GM19023 (cell line): Measurements from ENCODE around the gene NSD2.

Experiments
- ATAC-seq: cut with Tn5 transposase; IDR thresholded peaks from one replicate; pipeline ENCODE4 v1.9.1; 2021; ENCODE audit warnings: mild to moderate bottlenecking, moderate library complexity; ENCODE audit not compliant: unreplicated experiment

The NSD2 gene

GRCh38 chr4:1939664-1940509, 68.7 kb downstream of the NSD2 start:
- ATAC-seq = no peak

DNA sequence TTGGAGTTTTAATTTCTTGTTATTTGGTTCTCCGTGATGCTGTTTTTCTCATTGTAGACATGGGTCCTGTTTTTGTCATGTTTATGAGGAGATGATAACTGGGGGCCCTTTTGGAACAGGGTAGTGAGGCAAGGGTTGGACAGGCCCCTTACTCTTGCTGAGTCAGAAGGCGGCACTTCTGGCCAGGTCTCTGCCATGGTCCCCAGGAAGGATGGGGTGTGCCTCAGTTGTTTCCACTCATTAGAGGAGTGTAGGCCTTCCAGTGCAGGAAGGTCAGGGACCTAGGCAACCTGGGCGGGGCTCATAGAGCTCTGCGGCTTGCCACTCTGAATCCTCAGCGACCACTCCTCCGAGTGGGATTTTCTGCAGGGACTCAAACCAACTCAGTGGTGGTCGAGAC, 69.4 kb downstream of the NSD2 start:
- ATAC-seq = no peak

- no peak for ATAC-seq
These were observed 72.7 kb downstream of the NSD2 start for GRCh38 chr4:1943928-1944327.

GRCh38 chr4:1945124-1945895, 74.1 kb downstream of the NSD2 start:
- no peak for ATAC-seq

DNA sequence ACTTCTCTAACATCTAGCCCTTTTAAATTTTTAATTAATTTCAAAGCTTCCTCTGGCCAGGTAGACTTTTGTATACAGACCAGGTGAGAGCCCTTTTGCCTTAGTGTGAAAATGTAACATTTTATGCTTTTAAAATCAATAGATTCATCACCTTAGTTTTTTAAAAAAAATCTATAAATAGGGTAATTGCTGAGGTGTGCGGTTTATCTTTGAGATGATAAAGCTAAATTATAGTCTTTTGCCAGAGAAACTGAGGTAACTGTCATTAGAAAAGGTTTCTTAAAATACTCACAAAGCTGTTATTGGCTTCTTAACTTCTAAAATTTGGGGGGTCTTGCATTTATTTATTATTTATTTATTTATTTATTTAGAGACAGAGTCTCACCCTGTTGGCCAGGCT, 74.7 kb downstream of the NSD2 start:
- ATAC-seq = no peak

- ATAC-seq = no peak
These were observed 77.0 kb downstream of the NSD2 start for GRCh38 chr4:1948232-1948631.

- no peak for ATAC-seq
These were observed 77.8 kb downstream of the NSD2 start for GRCh38 chr4:1948892-1949436.

DNA sequence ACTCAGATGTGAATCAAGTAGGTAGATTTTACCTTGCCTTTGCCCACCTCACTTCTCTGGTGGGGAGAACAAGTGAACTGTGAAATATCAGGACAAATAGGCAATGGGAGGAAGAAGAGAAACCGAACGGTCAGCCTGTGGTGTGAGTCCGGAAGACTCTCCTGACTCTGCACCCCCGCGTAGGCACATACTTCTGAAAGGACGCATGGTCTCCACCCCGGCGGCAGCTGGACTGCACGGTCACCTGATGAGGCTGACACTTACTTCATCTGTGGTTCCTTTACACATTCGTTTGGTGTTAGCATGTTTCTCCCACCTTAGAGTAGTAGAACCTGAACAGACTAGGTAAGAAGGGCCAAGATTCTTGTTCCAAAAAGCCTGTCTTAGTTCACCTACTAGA, 79.2 kb downstream of the NSD2 start:
- ATAC-seq = no peak

DNA sequence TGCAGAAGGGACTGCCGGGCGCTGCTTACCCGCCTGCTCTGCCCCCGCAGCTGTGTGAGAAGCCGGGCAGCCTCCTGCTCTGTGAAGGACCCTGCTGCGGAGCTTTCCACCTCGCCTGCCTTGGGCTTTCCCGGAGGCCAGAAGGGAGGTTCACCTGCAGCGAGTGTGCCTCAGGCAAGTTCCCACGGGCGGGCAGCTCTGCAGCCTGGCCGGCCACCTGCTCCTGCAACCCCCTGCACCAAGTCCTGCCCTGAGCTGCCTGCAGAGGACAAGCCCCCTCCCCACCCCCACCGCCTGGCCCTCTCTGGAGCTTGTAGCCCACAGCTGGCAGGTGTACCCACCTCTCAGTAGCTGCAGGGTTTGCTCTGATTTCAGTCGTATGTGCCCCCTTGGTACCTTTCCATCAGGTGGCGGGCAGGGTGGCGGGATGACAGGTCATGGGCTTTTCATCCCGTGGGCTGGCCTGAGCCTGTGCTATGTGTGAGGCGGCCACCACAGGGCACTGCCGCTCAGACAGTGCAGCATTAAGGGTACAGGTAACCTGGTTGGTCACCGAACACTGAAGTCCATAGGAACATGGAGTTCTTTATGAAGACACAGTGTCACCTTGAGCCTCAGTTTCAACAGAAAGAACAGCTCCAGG, 81.0 kb downstream of the NSD2 start:
- ATAC-seq = no peak

- ATAC-seq = no peak
These were observed 81.5 kb downstream of the NSD2 start for GRCh38 chr4:1952719-1953118.

GRCh38 chr4:1953335-1953734, 82.1 kb downstream of the NSD2 start:
- ATAC-seq = no peak

- ATAC-seq = no peak
These were observed 85.4 kb downstream of the NSD2 start for GRCh38 chr4:1956631-1957030.

- no peak for ATAC-seq
These were observed 87.3 kb downstream of the NSD2 start for GRCh38 chr4:1958276-1959103.

DNA sequence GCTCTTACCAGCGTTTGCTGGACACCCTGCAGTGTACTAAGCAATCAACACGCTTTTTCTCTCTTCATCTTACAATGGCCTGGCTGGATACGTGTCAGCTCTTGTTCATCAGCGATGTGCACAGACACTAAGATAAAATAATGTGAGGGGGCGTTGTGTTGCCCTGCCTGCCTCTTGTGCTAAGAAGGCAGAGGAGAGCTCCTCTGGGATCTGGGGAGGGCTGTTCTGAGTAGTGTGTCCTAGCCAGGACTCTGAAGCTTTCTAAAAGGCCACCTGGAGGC, 87.9 kb downstream of the NSD2 start:
- no peak for ATAC-seq

GRCh38 chr4:1960170-1960825, 89.1 kb downstream of the NSD2 start:
- no peak for ATAC-seq

- no peak for ATAC-seq
These were observed 89.8 kb downstream of the NSD2 start for GRCh38 chr4:1961038-1961437.

DNA sequence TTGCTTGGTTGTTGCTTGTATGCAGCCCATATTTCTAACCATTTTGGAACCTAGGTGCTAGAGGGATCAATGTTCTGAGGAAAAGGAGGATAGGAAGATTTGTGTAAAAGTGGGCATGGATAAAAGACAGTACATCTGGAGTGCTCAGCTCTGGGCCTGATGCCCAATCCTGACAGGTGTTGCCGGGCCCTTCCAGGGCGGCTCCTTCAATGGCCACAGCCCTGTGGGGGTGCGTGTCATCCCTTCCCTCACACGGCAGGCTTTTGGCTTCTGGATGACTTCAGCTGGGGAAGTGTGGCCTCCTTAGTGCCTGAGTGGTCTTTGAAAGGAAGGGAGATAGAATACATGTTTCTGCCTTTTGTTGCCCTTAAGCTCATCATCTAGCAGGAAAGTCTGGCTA, 90.4 kb downstream of the NSD2 start:
- ATAC-seq = no peak

- ATAC-seq = no peak
These were observed 91.8 kb downstream of the NSD2 start for GRCh38 chr4:1962980-1963379.

GRCh38 chr4:1964443-1964842, 93.2 kb downstream of the NSD2 start:
- ATAC-seq = no peak

GRCh38 chr4:1964971-1965370, 93.8 kb downstream of the NSD2 start:
- no peak for ATAC-seq
